Subcutaneous adipose tissue (tissue), 4 donors: ENCODE measurements around the gene ZBTB47. TPM values are rescaled to one million over a fixed set of nuclear protein-coding genes. Genes with fewer than 3 reads are reported as not detected.

Source experiments
- CTCF ChIP-seq: fragments of 450-650 bp; IDR thresholded peaks from one replicate; pipeline ENCODE4 v1.5.1; 2016; ENCODE audit warnings: low read depth, mild to moderate bottlenecking, control low read depth, antibody characterized with exemption, moderate library complexity
- total RNA-seq, 4 donors: library from RNA; depleted of rRNA; stranded (reverse); fragments of >200 nt; gene quantifications; one replicate each; pipeline ENCODE4 v1.1.0, GENCODE V29; 2016

ZBTB47 gene
- total RNA-seq, 4 donors from 2014 or later, result 24.1 to 47.3 (median 32.7) TPM

GRCh38 chr3:42662037-42662812 is 8.7 kb downstream of the ZBTB47 start:
- no peak for TF ChIP-seq CTCF

- TF ChIP-seq CTCF, result no peak
Observed at GRCh38 chr3:42662813-42663535, 9.5 kb downstream of the ZBTB47 start.

GRCh38 chr3:42663581-42664437 is 10.3 kb downstream of the ZBTB47 start:
- no peak for TF ChIP-seq CTCF

- TF ChIP-seq CTCF, result no peak
Observed at GRCh38 chr3:42664438-42664803, 10.9 kb downstream of the ZBTB47 start.

GRCh38 chr3:42665050-42665878 is 11.8 kb downstream of the ZBTB47 start:
- no peak for TF ChIP-seq CTCF

GRCh38 chr3:42666022-42666421 is 12.5 kb downstream of the ZBTB47 start:
- TF ChIP-seq CTCF, result no peak
